Kidney epithelial cell (primary cell): ENCODE measurements around the gene RHOH. TPM values are rescaled to one million over a fixed set of nuclear protein-coding genes. Genes with fewer than 3 reads are reported as not detected.
"Not testable (repeated sequence)": the region's sequence is repeated elsewhere in the genome, so short reads cannot be mapped to it uniquely, and the experiment has no call there.

Experiments
- DNase-seq: peaks from one replicate; pipeline ENCODE4 v3.0.0-alpha.2; 2010; ENCODE audit warnings: low read depth
- H3K27me3 ChIP-seq: 2 replicates; pipeline ENCODE4 v1.6.0; 2011; ENCODE audit warnings: low read length; ENCODE audit not compliant: control insufficient read depth, insufficient read depth
- H3K36me3 ChIP-seq: 2 replicates; pipeline ENCODE4 v1.5.1; 2011; ENCODE audit warnings: low read length; ENCODE audit not compliant: control insufficient read depth, insufficient read depth
- H3K4me3 ChIP-seq: 2 replicates; pipeline ENCODE4 v1.5.1; 2011; ENCODE audit warnings: low read depth, mild to moderate bottlenecking, control low read depth, low read length
- CTCF ChIP-seq: IDR thresholded peaks from 2 replicates; pipeline ENCODE4 v1.5.1; 2011; ENCODE audit warnings: mild to moderate bottlenecking, moderate library complexity, low read length, control low read depth, inconsistent platforms; ENCODE audit not compliant: insufficient read depth, poor library complexity, severe bottlenecking
- total RNA-seq: library from RNA; depleted of rRNA; stranded (reverse); fragments of >200 nt; gene quantifications from 2 replicates; pipeline ENCODE4 v1.2.3, GENCODE V29; 2015

RHOH gene
- total RNA-seq = not detected in 2 replicates

- no peak for DNase-seq
- no peak for TF ChIP-seq CTCF
- Histone ChIP-seq H3K36me3 (no peaks in the 10 kb centered on the region), H3K4me3 (no peak within 1 kb of the TSS), H3K27me3 (no peaks in the 10 kb centered on the region)
Measured at GRCh38 chr4:40196724-40197281, at the start of gene RHOH. Gene RHOH, plus strand, starts transcription at chr4:40197031. Its CDS starts 46,356 bp downstream, at chr4:40243387.

GRCh38 chr4:40147490-40147889, 49.3 kb upstream of the RHOH start:
- DNase-seq, H3K36me3 ChIP-seq, H3K4me3 ChIP-seq, H3K27me3 ChIP-seq: not testable (repeated sequence)

GRCh38 chr4:40149960-40150385, 46.9 kb upstream of the RHOH start:
- TF ChIP-seq CTCF = peak; percentile 66
- DNase-seq = no peak
- Histone ChIP-seq H3K27me3 (no peaks in the 10 kb centered on the region), H3K36me3 (no peaks in the 10 kb centered on the region), H3K4me3 (no peak overlapping the region)

- H3K4me3 ChIP-seq = no peak overlapping the region
- DNase-seq = no peak
- TF ChIP-seq CTCF = no peak
- no peaks in the 10 kb centered on the region for H3K36me3 ChIP-seq
- no peaks in the 10 kb centered on the region for H3K27me3 ChIP-seq
Measured at GRCh38 chr4:40150932-40151331, 45.9 kb upstream of the RHOH start.

- Histone ChIP-seq H3K36me3 (no peaks in the 10 kb centered on the region), H3K27me3 (no peaks in the 10 kb centered on the region), H3K4me3 (no peak overlapping the region)
- no peak for TF ChIP-seq CTCF
- DNase-seq = no peak
Measured at GRCh38 chr4:40152637-40153036, 44.2 kb upstream of the RHOH start.

GRCh38 chr4:40157436-40157835, 39.4 kb upstream of the RHOH start:
- no peak for TF ChIP-seq CTCF
- Histone ChIP-seq H3K36me3 (no peaks in the 10 kb centered on the region), H3K4me3 (no peak overlapping the region), H3K27me3 (no peaks in the 10 kb centered on the region)
- DNase-seq = no peak
